HS-5 (cell line): ENCODE data around the gene IFNAR1.
"Not testable (repeated sequence)": the region's sequence is repeated elsewhere in the genome, so short reads cannot be mapped to it uniquely, and the experiment has no call there.

Source experiments
- DNase-seq: peaks from one replicate; pipeline ENCODE4 v3.0.0-alpha.2; 2012; ENCODE audit warnings: low read depth

IFNAR1 gene

GRCh38 chr21:33377221-33377920 is 52.6 kb downstream of the IFNAR1 start:
- DNase-seq, result no peak

GRCh38 chr21:33378081-33378480 is 53.3 kb downstream of the IFNAR1 start:
- no peak for DNase-seq

GRCh38 chr21:33379934-33380333 is 55.2 kb downstream of the IFNAR1 start:
- not testable (repeated sequence) for DNase-seq

GRCh38 chr21:33380483-33380998 is 55.8 kb downstream of the IFNAR1 start:
- peak; percentile 89 for DNase-seq

GRCh38 chr21:33381381-33381780 is 56.6 kb downstream of the IFNAR1 start:
- not testable (repeated sequence) for DNase-seq

- peak; percentile 74 for DNase-seq
Observed at GRCh38 chr21:33383056-33383888, 58.5 kb downstream of the IFNAR1 start.

GRCh38 chr21:33384841-33385331 is 60.1 kb downstream of the IFNAR1 start:
- DNase-seq, result no peak

GRCh38 chr21:33386222-33386784 is 61.5 kb downstream of the IFNAR1 start:
- DNase-seq, result no peak

- DNase-seq, result no peak
Observed at GRCh38 chr21:33387294-33387693, 62.5 kb downstream of the IFNAR1 start.

GRCh38 chr21:33388188-33388587 is 63.4 kb downstream of the IFNAR1 start:
- DNase-seq, result no peak

GRCh38 chr21:33390479-33390878 is 65.7 kb downstream of the IFNAR1 start:
- DNase-seq, result no peak

GRCh38 chr21:33391656-33392055 is 66.9 kb downstream of the IFNAR1 start:
- DNase-seq, result no peak

GRCh38 chr21:33392284-33392985 is 67.7 kb downstream of the IFNAR1 start:
- no peak for DNase-seq

- no peak for DNase-seq
Observed at GRCh38 chr21:33393348-33393747, 68.6 kb downstream of the IFNAR1 start.

- DNase-seq, result no peak
Observed at GRCh38 chr21:33394260-33394659, 69.5 kb downstream of the IFNAR1 start.

GRCh38 chr21:33395891-33396331 is 71.1 kb downstream of the IFNAR1 start:
- no peak for DNase-seq

GRCh38 chr21:33396436-33396835 is 71.7 kb downstream of the IFNAR1 start:
- DNase-seq, result no peak

GRCh38 chr21:33396951-33397350 is 72.2 kb downstream of the IFNAR1 start:
- DNase-seq, result no peak

- DNase-seq, result no peak
Observed at GRCh38 chr21:33397717-33398116, 72.9 kb downstream of the IFNAR1 start.

GRCh38 chr21:33398361-33398760 is 73.6 kb downstream of the IFNAR1 start:
- no peak for DNase-seq

- no peak for DNase-seq
Observed at GRCh38 chr21:33401630-33401992, 76.8 kb downstream of the IFNAR1 start.
